ENCODE measurements around the gene NCOA3. TPM values are rescaled to one million over a fixed set of nuclear protein-coding genes. Genes with fewer than 3 reads are reported as not detected.

Gene NCOA3
- total RNA-seq, 1 experiment from 2014 or later, result 31.1 TPM

DNA sequence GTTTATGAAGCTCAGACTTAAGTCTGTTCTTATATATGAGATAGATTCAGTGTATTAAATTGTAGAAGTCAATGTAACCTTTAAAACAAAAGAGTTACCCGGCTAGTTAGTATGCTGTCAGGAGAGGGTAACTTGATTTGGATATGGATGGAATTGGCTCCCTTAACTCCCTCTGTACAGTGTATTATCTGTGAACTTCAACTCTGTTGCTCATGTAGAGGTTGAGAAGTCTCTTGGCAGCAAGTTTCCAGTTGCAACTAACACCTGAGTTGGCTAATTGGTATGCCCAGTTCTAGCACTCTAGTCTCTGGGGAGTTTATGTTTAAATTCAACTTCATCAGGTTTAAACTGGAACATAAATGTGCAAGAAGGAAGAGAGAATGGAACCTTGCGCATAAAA, 111.0 kb downstream of the NCOA3 start:
- no peak overlapping the region for H3K27ac ChIP-seq (ENCODE audit: low read length)
- peaks cover 22% of the 10 kb centered on the region for H3K79me2 ChIP-seq (ENCODE audit: low read length)
- intact Hi-C loops (cut with micrococcal nuclease), result no loop called here
- ATAC-seq (no peak), DNase-seq (no peak)
- no peaks in the 10 kb centered on the region for H3K9me3 ChIP-seq (ENCODE audit: low read length)
- TF ChIP-seq EZH2 (IDR thresholded peaks at IDR 0.05; ENCODE audit: low read length, unreplicated experiment), result no peak
- no peak for TF ChIP-seq EZH2phosphoT487 (IDR thresholded peaks at IDR 0.05; ENCODE audit: borderline replicate concordance, low read length)
- TF ChIP-seq, protein P1, sequence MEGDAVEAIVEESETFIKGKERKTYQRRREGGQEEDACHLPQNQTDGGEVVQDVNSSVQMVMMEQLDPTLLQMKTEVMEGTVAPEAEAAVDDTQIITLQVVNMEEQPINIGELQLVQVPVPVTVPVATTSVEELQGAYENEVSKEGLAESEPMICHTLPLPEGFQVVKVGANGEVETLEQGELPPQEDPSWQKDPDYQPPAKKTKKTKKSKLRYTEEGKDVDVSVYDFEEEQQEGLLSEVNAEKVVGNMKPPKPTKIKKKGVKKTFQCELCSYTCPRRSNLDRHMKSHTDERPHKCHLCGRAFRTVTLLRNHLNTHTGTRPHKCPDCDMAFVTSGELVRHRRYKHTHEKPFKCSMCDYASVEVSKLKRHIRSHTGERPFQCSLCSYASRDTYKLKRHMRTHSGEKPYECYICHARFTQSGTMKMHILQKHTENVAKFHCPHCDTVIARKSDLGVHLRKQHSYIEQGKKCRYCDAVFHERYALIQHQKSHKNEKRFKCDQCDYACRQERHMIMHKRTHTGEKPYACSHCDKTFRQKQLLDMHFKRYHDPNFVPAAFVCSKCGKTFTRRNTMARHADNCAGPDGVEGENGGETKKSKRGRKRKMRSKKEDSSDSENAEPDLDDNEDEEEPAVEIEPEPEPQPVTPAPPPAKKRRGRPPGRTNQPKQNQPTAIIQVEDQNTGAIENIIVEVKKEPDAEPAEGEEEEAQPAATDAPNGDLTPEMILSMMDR (conservative IDR thresholded peaks at IDR 0.05; ENCODE audit: low read depth, low read length), result no peak
- no TSS peak for BruUV-seq (replicated peaks)
- POLR2A ChIA-PET (ENCODE audit: unreplicated experiment), result no interaction called here
- no peak overlapping the region for H2AFZ ChIP-seq (ENCODE audit: low read length)
- no peaks in the 10 kb centered on the region for H3K9me2 ChIP-seq (replicated peaks; ENCODE audit: low read length)
- no peak overlapping the region for H3K9ac ChIP-seq (ENCODE audit: low read length)
- no peak overlapping the region for H3K4me3 ChIP-seq (ENCODE audit: low read length)
- H3K36me3 ChIP-seq (ENCODE audit: low read depth, low read length), result no peaks in the 10 kb centered on the region
- CTCF ChIA-PET, result no interaction called here
- H3K27me3 ChIP-seq (ENCODE audit: low read length), result no peaks in the 10 kb centered on the region
- peaks cover 17% of the 10 kb centered on the region for H3K4me1 ChIP-seq (ENCODE audit: insufficient read depth, low read length)
- no peaks in the 10 kb centered on the region for H4K20me1 ChIP-seq (ENCODE audit: low read length)
- H3K4me2 ChIP-seq (ENCODE audit: low read length), result no peak overlapping the region
- H3F3A ChIP-seq (ENCODE audit: low read length, unreplicated experiment), result no peaks in the 10 kb centered on the region

DNA sequence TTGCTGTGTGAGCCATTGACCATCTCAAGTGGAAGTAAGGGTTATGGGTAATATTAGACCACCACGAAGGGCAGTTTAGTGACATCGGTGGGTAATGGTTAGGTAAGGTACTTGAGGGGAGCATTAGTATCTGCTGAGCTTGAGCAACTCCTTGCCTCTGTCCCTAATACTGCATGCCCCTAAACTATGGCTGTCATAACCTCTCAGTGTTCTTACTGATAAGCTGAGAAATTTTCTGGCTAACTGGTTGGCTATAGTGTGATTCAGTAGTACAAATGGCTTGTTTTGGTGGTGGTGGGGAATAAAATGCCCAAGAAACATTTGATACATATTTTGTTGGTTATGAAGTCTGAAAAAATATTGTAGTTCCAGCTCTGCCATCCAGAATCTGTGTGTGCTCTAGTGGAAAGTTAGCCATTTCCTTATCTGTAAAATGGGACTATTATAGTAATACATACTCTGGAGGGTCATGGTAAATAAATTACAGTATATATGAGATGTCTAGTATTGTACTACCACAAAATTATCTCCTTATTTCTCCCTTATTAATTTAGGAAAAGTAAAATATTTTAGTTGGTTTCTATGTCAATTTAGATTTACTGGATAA, 113.1 kb downstream of the NCOA3 start:
- no peak for ATAC-seq
- TF ChIP-seq EZH2phosphoT487 (IDR thresholded peaks at IDR 0.05; ENCODE audit: borderline replicate concordance, low read length) (no peak), EZH2 (IDR thresholded peaks at IDR 0.05; ENCODE audit: low read length, unreplicated experiment) (no peak)
- TF ChIP-seq, protein P1 (conservative IDR thresholded peaks at IDR 0.05; ENCODE audit: low read depth, low read length), result no peak
- intact Hi-C loops (cut with micrococcal nuclease), result no loop called here
- ChIA-PET POLR2A (ENCODE audit: unreplicated experiment) (no interaction called here), CTCF (no interaction called here)
- Histone ChIP-seq H3K9ac (ENCODE audit: low read length) (no peak overlapping the region), H4K20me1 (ENCODE audit: low read length) (no peaks in the 10 kb centered on the region), H3K4me3 (ENCODE audit: low read length) (no peak overlapping the region), H3K9me2 (replicated peaks; ENCODE audit: low read length) (no peaks in the 10 kb centered on the region), H3K4me2 (ENCODE audit: low read length) (no peak overlapping the region), H3K27ac (ENCODE audit: low read length) (no peak overlapping the region), H3K36me3 (ENCODE audit: low read depth, low read length) (no peaks in the 10 kb centered on the region), H2AFZ (ENCODE audit: low read length) (no peak overlapping the region), H3K4me1 (ENCODE audit: insufficient read depth, low read length) (peaks cover 12% of the 10 kb centered on the region), H3K79me2 (ENCODE audit: low read length) (peaks cover 22% of the 10 kb centered on the region), H3K27me3 (ENCODE audit: low read length) (no peaks in the 10 kb centered on the region), H3K9me3 (ENCODE audit: low read length) (no peaks in the 10 kb centered on the region), H3F3A (ENCODE audit: low read length, unreplicated experiment) (no peaks in the 10 kb centered on the region)
- DNase-seq, result no peak
- no TSS peak for BruUV-seq (replicated peaks)

DNA sequence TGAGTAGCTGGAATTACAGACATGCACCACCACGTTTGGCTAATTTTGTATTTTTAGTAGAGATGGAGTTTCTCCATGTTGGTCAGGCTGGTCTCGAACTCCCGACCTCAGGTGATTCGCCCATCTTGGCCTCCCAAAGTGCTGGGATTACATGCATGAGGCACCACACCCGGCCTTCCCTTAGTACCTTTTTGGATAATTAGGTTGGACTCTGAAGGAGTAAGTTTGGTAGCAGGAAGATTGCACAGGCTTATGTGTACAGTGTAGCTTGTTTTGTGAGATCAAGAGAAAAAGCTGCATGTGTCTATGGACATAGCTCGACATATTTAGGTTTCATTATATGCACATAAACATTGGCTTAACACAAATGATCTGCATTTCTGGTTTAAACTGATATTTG, 116.8 kb downstream of the NCOA3 start:
- no peak overlapping the region for H3K27ac ChIP-seq (ENCODE audit: low read length)
- peaks cover 3% of the 10 kb centered on the region; the same call in 1 of the 2 replicates for H3K36me3 ChIP-seq (ENCODE audit: low read depth, low read length)
- no peak overlapping the region for H3K9ac ChIP-seq (ENCODE audit: low read length)
- no peaks in the 10 kb centered on the region for H3K9me3 ChIP-seq (ENCODE audit: low read length)
- no peak overlapping the region for H3K4me2 ChIP-seq (ENCODE audit: low read length)
- no peak for TF ChIP-seq EZH2 (IDR thresholded peaks at IDR 0.05; ENCODE audit: low read length, unreplicated experiment)
- no peak for TF ChIP-seq EZH2phosphoT487 (IDR thresholded peaks at IDR 0.05; ENCODE audit: borderline replicate concordance, low read length)
- TF ChIP-seq, protein P1 (conservative IDR thresholded peaks at IDR 0.05; ENCODE audit: low read depth, low read length), result no peak
- DNase-seq (no peak), ATAC-seq (no peak)
- H2AFZ ChIP-seq (ENCODE audit: low read length), result no peak overlapping the region
- H3K9me2 ChIP-seq (replicated peaks; ENCODE audit: low read length), result no peaks in the 10 kb centered on the region
- no peak overlapping the region for H3K4me3 ChIP-seq (ENCODE audit: low read length)
- no TSS peak for BruUV-seq (replicated peaks)
- H3K4me1 ChIP-seq (ENCODE audit: insufficient read depth, low read length), result peaks cover 5% of the 10 kb centered on the region; the same call in 1 of the 2 replicates
- no peaks in the 10 kb centered on the region for H3F3A ChIP-seq (ENCODE audit: low read length, unreplicated experiment)
- ChIA-PET CTCF (no interaction called here), POLR2A (ENCODE audit: unreplicated experiment) (no interaction called here)
- H3K79me2 ChIP-seq (ENCODE audit: low read length), result 0 out of 2 replicates have a peak, but pooled peaks cover 4% of the 10 kb centered on the region
- no peaks in the 10 kb centered on the region for H4K20me1 ChIP-seq (ENCODE audit: low read length)
- no peaks in the 10 kb centered on the region for H3K27me3 ChIP-seq (ENCODE audit: low read length)
- intact Hi-C loops (cut with micrococcal nuclease), result no loop called here
